Measurements from ENCODE around the gene ARHGEF11.

Gene ARHGEF11

GRCh38 chr1:156938813-156939212, 106.7 kb downstream of the ARHGEF11 start:
- H3K27ac ChIP-seq = no peak overlapping the region
- ChIA-PET POLR2A (ENCODE audit: low non-redundant PET) (no interaction called here), CTCF (no interaction called here)
- no peak for DNase-seq (ENCODE audit: low spot score)
- TF ChIP-seq CTCF (conservative IDR thresholded peaks at IDR 0.05; ENCODE audit: low read depth) = no peak

DNA sequence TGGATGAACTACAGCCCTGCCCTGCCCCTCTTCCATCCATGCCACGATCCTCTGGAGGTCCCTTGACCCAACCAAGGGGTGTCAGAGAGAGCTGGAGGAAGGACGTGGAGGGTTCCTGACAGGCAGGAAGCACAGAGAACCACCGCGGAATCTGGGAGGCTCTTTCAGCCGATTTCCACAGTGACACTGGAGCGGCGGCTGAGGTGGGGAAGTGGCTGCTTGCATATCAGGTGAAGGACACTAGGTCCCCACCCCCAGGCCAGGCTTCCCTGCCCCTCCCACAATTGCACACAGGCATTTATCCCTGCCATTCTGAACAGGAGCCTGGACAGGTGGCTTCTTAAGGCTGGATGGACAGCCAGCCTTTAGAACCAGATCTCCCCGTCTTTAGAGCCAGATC, 107.7 kb downstream of the ARHGEF11 start:
- no peak for TF ChIP-seq CTCF (conservative IDR thresholded peaks at IDR 0.05; ENCODE audit: low read depth)
- POLR2A ChIA-PET (ENCODE audit: low non-redundant PET) = no interaction called here
- no peak for DNase-seq (ENCODE audit: low spot score)
- CTCF ChIA-PET = interaction anchor here (0.7 kb wide), 2 partner anchors 99 to 568 kb away, joined by 3 read pairs; no protein-coding TSS in a partner anchor
- H3K27ac ChIP-seq = no peak overlapping the region

DNA sequence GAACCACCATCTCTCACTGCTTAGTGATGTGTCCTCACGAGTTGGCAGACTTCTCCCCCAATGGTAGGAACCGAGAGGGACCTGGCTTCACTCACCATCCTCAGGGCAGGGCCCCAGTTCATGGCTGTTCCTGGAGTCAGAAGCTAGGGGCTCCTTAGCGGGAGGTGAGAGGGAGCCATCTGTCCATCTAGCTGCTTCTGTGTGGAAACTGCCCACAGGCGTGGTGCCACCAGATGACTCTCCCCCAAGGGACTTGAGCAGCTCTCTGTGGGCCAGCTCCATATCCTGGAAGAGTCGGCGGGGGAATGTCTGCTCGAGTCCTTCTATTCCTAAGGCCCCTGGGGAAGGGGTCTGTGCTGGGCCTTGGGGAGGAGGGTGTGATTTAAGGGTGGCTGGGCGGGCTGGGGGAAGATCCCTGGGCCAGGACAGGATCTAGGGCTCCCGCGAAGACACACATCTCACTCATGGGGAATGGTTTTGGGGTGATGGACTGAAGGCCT, 108.8 kb downstream of the ARHGEF11 start:
- ChIA-PET CTCF (interaction anchor here (0.6 to 1.7 kb wide), 4 partner anchors 9 to 124 kb away, joined by 3 to 9 read pairs (median 4); no protein-coding TSS in a partner anchor), POLR2A (ENCODE audit: low non-redundant PET) (no interaction called here)
- DNase-seq (ENCODE audit: low spot score) = no peak
- TF ChIP-seq CTCF (conservative IDR thresholded peaks at IDR 0.05; ENCODE audit: low read depth) = no peak
- H3K27ac ChIP-seq = no peak overlapping the region

DNA sequence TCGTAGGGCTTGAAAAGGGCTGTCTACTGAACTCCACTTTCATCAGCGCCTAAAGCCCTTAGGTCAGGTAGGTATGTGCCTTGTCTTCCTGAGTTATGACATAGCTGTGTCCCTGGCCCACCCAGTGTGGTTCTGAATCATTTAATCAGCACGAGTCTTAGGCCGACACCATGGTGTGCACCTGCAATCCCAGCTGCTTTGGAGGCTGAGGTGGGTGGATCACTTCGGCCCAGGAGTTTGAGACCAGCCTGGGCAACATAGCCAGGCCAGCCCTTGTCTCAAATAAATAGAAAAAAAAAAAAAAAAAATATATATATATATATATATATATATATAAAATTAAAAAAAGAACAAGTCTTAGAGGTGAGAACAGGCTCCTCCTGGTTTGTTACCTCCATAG, 109.4 kb downstream of the ARHGEF11 start:
- ChIA-PET POLR2A (ENCODE audit: low non-redundant PET) (no interaction called here), CTCF (interaction anchor here (0.6 to 1.7 kb wide), 4 partner anchors 9 to 123 kb away, joined by 3 to 9 read pairs (median 4); no protein-coding TSS in a partner anchor)
- H3K27ac ChIP-seq = no peak overlapping the region
- DNase-seq (ENCODE audit: low spot score) = no peak
- TF ChIP-seq CTCF (conservative IDR thresholded peaks at IDR 0.05; ENCODE audit: low read depth) = no peak

DNA sequence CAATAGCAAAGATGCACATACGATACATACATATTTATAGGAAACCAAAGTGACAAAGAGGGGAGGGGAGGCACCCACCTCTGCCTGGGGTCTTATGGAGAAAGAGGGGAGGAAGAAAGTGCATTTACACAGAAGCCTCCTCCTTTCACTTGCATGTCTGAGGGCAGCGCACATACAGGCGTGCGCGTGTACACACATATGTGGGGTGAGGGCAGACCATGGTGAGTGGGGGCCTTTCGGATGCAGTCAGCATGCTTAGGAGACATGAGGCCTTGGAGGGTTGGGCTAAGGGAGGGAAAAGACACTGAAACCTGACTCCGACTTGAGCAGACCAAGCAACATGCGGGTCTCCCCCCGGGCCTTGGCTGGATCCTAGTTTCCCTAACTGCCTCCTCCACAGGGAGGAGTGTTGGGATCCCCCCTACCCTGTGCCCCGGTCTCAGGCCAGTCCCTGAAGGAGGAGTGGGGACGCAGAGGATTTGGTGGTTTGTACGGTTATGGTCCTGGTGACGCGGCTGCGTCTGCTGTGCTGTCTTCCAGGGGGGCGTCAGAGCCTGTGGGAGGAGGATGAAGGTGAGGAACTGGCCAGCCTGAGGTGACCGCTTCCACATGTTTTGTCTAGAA, 109.9 kb downstream of the ARHGEF11 start:
- no peak overlapping the region for H3K27ac ChIP-seq
- ChIA-PET POLR2A (ENCODE audit: low non-redundant PET) (no interaction called here), CTCF (interaction anchor here (1.7 kb wide), 1 partner anchor 8 kb away, joined by 9 read pairs; no protein-coding TSS in a partner anchor)
- no peak for TF ChIP-seq CTCF (conservative IDR thresholded peaks at IDR 0.05; ENCODE audit: low read depth)
- no peak for DNase-seq (ENCODE audit: low spot score)

DNA sequence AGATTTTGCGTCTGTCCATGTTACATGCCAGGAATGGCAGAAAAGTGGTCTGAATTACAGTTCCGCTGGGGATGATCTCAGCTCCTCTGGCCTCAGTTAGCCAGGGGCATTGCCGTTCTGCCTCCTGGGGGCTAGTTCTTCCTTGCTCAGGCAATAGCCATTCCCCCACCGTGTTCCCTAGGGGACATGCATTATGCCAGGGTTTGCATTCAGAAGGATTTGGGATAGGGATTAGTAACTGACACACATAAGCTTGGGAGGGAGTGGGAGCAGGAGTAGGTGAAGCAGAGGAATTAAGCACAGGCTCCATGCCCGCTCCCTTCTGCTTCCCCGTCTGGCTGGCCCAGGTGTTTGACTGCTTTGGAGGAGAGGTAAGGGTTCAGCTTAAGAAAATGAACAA, 112.4 kb downstream of the ARHGEF11 start:
- DNase-seq (ENCODE audit: low spot score) = no peak
- POLR2A ChIA-PET (ENCODE audit: low non-redundant PET) = no interaction called here
- CTCF ChIA-PET = no interaction called here
- no peak for TF ChIP-seq CTCF (conservative IDR thresholded peaks at IDR 0.05; ENCODE audit: low read depth)
- no peak overlapping the region for H3K27ac ChIP-seq
